NCI-H748 treated with DMSO at 0.1 percent for 48 hours (cell line): ENCODE data around the gene DOK4.

Experiments
- DNase-seq: peaks from one replicate; lab custom pipeline; 2025; lab: John Stamatoyannopoulos, UW

DOK4 gene

DNA sequence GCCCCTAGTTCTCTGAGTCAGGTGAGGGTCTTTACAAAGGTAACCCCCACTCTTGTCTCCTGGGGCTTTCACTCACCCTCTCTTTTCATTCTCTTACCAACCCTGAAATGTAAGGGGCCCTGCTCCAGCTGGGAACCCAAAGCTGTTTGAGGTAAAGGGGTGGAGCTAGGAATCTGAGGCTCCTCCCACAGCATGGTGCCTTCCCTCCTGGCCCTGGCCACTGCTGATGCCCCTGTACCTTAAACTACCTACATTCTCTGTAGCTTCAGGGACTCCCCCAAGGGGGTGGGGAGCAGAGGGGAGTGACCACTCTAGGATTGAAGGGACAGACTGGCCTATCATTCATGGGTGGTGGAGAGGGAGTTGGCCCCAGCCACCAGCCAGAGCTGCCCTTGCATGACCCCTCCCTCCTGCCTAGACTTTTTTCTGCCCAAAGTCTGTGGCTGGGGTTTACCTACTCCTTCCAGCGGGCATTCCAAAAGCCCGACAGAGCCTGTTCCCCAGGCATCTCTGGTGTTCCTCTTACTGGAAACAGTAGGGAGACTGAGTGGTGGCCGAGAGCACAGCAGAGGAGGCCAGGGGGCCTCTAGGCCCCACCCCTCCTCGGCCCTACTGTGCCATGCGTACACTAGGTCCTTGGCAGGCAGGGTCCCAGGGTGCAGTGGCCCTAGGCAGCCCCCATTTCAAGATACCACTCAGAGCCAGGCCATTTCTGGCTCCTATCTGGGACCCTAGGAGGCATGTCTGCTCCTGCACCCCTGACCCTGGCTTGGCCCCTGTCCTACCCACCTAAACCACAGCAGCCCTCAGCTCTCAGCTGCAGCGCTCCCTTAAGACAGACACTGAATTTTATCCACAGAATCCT, 9.5 kb downstream of the DOK4 start:
- DNase-seq, result no peak

DNA sequence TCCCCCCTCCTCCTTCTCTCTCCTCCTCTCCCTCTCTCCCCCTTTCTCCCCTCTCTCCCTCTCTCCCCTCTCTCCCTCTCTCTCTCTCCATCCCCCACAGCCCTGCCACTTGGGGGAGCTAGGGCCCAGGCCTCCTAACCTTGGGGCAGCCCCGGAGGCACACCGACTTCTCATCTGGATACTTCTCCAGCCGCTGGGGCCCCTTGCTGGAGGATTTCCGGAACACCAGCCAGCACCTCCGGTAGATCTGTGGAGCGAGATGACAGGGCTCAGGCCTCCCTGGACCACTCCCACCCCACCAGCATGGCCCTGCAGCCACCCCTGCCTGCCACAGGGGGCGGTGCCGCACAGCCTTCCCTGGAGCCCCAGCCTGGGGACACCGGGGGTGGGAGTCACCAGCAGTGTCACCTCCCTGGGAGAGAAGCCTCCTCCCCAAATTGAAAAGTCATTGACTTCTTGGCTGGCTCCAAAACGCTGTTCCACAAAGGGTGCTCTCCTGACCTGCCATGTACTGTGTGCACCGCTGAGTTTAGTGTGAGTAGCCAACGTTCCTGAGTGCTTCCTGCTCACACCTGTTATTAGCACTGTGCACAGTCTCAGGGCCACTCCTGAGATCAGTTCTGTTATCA, 10.5 kb downstream of the DOK4 start:
- peak; percentile 1 for DNase-seq

DNA sequence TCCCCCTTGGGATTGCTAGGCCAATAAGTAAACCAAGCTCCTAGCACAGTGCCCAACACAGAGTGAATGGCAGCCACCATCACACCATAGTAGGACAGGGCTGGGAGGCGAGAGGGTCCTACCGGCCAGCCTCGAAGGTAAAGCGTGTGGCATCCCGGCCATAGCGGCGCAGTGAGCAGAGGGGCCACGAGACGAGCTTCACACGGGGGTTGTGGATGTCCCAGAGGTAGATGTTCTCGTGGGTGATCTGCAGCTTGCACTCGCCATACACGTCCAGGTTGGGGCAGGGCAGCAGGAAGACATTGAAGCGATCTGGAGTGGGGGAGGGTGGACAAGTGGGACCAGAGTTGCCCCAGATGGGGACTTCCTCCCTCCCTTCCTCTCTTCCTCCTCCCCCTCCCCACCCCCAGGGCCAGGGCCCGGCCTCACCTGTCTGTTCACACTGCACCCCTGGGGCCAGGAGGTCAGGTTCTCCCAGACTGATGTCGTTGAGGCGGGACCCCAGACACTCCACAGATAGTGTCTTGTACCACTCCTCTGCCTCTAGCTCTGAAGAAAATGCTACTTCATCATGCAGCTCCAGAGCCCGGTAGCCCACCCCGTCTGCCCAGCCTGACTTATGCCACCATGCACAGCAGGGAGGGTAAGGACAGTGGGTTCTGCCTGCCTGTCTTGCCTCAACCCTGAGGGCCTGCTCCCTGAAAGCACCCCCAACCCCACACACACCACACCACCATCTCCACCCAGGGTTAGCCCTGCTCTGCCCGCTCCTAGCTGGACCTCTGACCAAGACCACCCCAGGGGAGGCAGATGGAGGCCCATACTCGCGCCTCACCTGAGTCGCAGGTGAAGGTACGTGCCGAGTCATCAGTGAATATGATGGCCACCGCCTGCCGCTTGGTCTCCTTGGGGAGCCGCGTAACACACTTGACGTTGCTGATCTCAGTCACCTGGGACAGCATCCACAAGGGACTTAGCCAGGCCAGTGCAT, 11.3 kb downstream of the DOK4 start:
- no peak for DNase-seq

DNA sequence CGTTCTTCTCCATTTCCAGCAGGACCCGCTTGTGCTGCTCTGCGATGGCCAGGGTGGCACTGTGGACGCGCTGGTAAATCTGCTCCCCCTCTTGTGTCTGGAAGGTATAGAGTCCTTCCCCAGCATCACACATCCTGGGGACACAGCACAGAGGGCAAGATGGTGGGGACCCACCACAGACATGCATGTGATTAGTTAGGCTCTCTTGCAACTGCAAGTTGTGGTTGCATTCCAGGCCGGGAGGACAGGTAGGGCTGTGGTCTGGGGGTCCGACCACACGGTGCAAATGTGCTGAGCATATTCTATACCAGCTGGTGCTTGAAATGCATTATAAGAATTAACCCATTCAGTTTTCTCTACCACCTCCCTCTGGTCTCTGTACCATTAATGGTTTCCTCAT, 12.4 kb downstream of the DOK4 start:
- DNase-seq, result no peak

DNA sequence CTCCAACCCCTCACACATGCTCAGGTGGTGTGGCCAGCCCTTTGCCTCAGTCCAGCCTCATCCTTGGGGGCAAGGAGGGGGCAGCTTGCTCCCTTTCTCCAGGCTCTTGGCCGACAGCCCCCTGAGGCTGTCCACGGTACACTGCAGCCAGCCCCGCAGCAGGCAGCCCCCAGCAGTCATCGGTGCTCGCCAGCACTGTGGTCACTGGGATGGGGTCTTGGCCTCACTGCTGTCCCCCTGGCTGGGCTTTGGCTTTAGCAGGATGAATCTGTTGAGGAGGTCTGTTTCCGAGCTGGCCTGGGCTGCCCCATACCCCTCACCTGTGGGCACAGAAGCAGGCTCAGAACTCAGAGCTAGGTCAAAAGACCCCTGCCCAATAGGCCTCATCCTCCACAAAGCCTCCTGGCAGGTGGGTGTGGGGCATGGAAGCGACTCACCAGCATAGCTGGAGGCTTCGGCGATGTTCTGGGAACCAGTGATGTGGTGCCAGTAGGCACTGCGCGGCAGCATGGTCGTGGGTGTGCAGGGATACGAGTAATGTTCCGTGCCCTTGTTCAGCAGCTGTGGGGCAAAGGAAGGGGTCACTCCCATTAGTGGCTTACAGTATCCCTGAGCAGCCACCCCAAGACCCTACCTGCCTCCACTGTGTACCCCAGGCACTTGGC, 13.0 kb downstream of the DOK4 start:
- DNase-seq, result no peak

DNA sequence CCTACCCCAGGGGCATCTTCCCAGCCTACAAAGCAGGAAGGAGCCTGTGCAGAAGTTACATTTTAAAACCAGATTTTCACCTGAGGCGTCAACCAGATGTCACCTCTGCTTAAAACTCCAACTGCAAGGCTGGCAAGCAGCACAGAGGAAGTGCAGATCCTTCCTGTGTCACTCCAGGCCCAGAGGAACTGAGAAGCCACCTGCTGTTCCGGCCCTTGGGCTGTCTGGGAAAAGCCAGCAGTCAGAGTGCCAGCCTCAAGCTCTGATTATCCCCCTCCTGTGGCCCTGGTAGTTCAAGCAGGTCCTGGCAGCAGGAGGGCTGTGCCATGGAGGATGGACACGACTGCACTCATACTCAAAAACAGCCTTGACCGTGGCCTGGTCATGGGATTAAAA, 13.6 kb downstream of the DOK4 start:
- DNase-seq, result no peak

DNA sequence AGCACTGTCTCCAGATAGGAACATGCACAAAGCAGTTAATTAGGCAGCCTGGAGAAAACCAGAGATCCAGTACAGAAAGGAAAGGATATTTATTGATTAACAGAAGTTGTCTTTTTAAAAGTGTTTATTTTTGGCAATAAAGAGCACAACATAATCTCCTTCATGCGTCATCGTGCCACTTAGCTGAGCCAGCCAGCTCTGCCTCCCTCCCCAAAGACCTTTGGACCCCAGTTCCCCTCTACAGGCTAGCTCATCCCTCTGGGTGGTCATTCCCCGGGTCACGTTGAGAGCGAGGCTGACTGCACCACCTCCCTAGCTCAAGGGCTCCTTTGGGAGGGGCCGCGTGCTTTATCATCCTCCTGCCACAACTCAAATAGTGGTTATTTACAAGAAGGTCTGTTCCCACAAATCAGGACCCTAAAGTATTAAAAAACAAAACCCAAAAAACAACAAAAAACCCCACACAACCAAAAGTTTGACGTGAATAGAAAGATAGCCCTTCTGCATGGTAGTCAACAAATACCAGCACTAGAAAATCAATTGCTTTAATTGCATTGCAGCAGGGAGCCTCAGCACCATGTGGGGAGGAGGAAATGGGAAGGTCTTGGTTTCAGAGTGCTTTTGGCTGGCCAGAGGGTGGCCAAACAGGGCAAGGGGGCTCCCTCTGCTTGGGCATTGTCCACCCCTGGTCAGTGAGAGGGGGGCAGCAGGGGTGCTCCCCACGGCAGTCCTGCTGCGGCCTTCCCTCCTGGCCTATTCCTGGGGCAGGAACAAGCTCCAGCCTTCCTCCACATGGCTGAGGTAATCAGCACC, 14.2 kb downstream of the DOK4 start:
- DNase-seq, result no peak

DNA sequence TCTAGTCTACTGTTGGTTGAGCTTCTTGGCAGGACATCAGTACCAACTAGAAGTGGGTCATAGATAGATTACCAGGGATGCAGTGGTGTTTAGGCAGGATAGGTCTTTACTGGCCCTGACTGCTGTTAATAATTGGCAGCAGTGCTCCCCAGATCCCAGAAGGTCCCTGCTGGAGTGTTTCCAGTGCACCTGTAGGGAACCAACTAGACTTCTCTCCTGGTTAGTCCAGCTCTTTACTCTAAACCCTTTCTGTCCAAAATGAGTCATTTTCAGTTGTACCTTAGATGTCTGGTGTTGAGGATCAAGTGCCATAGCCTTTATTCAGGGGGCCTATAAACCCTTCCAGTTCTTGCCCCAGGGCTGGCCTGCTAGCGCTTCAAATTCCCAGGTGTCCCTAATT, 15.1 kb downstream of the DOK4 start:
- DNase-seq, result no peak

DNA sequence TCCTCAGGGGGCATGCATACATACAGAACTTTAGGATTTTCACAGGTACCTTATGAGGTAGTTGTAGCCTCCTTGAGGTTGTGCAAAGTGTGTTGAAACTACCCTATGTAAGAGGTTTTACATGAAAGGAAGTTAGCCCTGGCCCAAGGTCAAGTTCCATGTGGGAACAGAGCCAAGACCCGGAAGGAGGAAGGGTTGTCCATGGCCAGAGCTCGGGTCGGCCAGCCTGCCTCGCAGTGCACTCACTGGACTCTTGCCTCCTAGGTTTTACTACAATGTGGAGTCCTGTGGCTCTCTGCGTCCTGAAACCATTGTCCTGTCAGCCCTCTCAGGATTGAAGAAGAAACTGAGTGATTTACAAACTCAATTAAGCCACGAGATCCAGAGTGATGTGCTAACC, 15.6 kb downstream of the DOK4 start:
- no peak for DNase-seq

DNA sequence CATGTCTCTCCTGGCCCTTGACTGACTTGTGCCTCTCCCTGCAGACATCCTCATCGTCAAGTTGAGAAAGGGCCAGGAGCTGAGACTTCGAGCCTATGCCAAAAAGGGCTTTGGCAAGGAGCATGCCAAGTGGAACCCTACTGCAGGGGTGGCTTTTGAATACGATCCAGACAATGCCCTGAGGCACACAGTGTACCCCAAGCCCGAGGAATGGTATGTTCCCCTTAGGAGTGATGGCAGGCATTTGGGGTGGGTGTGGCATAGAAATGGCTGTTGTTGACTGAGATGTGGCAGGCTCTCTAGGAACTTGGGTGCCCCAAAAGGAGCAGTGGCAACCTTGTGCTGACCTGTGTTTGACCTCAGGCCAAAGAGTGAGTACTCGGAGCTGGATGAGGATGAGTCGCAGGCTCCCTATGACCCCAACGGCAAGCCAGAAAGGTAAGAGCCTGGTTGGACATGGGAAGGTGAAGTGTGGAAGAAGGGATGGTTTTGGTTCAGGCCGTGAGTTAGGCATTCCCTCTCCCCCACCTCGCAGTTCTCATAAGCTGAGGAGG, 16.3 kb downstream of the DOK4 start:
- DNase-seq, result no peak

DNA sequence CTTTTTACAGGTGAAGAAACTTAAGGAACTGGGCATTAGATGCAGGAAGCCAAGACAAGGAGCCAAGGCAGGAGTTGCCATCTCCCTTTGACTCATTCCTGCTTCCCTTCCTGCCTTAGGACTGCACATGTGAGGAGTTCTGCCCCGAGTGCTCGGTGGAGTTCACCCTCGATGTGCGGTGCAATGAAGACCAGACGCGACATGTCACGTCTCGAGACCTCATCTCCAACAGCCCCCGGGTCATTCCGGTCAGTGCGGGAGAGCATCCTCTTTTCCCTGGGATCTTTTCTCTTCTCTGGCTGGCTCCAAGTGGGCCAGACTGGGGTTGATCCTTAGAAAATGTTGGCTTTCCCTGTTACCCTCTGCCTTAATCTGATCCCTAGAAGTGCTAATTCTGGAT, 17.2 kb downstream of the DOK4 start:
- DNase-seq, result no peak

DNA sequence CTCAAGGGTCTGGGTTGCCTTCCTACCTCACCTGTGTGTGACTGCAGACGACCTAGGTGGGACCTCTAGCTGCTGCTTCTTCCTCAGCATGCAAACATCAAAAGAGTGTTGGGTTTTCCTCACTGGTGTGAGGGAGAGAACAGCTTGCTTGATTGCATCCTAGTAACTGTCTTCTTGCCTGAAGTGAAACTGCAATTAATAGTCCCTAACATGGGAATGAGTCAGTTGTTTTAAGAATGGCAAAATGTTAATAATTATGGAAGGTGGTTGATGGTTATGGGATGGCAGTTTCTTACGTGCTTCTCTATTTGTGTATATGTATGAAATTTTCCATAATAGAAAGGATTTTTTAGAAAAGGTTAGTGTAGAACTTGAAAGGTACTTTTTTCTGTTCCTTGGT, 17.9 kb downstream of the DOK4 start:
- no peak for DNase-seq

DNA sequence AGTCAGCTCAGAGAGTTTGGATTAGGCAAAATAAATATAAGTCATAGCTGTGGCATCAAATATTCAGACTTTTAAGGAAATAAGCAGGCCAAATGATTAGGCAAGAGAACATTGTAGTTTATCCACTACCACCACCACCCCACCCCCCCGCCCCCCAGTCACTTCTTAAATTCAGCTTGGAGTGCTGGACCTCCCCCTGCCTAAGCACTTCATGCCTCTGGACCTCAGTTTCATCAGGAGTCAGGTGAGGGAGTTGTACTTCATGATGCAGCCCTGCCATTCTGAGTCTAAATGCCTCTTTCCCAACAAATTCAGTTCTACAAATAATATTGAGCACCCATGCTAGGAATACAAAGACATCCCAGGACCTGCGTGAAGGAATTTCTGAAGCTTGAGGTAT, 21.8 kb downstream of the DOK4 start:
- DNase-seq, result no peak

- DNase-seq, result no peak
Measured at GRCh38 chr16:57462978-57463362, 23.3 kb downstream of the DOK4 start.

DNA sequence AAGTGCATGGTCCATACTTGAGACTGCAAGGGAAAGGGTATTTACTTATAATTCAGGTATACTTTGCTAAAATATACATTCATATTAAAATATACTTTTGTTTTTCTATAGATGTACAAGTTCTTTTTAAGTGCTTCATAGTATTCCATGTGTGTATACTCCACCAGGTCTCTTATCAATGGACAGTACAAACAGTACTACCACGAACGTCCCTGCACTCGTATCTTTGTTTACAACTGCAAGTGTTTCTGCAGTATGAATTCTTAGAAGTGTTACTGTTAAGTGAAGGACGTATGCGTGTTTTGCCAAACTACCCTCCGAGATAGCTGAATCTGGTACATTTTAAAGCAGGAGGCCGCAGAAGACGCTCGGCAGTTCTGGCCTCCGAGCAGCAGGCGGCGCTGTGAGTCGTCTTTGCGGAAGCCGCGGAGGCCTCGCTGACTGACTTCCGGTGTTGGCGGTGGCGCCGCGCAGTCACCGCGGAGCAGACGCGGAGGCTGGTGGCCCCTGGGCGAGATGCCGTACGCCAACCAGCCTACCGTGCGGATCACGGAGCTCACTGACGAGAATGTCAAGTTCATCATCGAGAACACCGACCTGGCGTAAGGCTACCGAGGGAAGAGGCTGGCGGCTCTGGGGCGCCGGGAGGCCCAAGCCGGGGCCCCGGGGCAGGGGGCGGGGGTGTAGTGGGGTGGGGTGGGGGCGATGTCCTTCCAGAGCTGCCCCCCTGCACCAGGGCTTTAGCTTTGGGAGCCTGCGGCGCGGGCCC, 23.9 kb downstream of the DOK4 start, which contains the start of gene POLR2C:
TSS of gene POLR2C (plus strand) at position 471 of the 769 bp plus-strand sequence. CDS start at position 517, 46 bp downstream.
- peak; percentile 50 for DNase-seq

GRCh38 chr16:57452021-57452420, 34.3 kb downstream of the DOK4 start:
- DNase-seq, result no peak

DNA sequence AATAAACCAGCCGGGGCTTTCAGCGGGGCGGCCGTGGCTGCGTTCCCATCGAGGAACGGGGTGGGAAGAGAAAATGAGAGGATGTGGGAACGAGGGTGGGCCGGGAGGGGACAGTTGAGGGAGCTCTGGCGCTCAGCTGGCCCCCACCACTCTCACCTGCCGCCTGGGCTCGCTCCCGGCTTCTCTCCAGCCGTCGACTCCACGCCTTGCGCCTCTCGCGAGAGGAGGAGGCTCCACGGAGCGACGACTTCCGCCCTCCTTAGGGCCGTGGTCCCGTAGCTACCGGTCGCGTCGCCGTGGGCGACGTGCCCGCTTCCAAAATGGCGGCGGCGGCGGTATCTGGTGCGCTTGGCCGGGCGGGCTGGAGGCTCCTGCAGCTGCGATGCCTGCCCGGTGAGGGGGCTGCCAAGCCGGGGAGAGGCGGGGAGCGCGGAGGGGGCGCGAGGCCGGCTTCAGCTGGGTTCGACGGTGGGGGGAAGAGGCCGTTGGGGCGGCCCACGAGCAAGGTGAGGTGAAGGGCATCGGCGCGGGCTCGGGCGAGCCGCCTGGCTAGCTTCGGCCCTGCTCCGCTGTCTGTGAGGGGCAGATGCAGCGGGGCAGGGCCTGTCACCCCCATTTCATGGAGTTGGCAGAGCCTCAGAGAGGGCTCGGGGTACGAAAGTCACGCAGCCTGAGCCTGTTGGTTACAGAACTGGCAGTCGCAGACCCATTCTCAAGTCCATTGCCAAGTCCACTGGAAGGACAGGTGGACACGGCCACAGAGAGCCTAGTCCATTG, 38.9 kb downstream of the DOK4 start, which contains the start of the genes CIAPIN1 and COQ9:
TSS of gene CIAPIN1 (minus strand) at position 200 of the 777 bp plus-strand sequence. CDS start 6,457 bp downstream, outside the sequence.
TSS of gene COQ9 (plus strand) at position 294 of the 777 bp plus-strand sequence. CDS start at position 321, 27 bp downstream.
- peak; percentile 56 for DNase-seq

DNA sequence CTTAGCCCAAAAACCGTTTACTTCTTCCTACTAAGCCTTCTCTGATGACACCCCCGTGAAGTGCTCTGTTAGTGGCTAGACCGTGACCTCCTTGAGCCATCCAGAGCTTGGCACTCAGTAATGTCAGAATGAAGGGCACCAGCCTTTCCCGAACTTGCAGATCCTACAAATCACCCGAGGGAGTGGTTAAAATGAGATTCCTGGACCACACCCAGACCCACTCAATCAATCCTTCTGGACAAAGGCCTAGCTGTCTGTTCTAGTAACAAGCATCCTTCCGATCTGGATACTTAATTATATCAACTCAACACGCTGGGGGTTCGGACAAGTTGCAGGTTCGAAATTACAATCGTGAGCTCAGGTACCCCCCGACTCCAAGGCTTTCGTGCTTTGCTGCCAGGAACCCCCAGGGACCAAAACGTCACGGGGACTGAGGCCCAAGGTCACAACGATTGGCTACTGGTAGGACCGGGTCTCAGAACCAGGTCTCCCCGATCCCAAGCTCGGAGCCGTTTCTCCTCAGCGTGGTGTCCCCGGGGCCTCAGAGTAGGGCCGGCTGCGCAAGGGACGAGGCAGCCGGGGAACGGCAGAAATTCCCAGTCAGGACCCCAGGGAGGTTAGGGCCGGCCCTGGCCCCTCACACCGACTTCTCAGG, 39.6 kb downstream of the DOK4 start:
- peak; percentile 1 for DNase-seq
